ENCODE data around the gene RGS14.

DNA sequence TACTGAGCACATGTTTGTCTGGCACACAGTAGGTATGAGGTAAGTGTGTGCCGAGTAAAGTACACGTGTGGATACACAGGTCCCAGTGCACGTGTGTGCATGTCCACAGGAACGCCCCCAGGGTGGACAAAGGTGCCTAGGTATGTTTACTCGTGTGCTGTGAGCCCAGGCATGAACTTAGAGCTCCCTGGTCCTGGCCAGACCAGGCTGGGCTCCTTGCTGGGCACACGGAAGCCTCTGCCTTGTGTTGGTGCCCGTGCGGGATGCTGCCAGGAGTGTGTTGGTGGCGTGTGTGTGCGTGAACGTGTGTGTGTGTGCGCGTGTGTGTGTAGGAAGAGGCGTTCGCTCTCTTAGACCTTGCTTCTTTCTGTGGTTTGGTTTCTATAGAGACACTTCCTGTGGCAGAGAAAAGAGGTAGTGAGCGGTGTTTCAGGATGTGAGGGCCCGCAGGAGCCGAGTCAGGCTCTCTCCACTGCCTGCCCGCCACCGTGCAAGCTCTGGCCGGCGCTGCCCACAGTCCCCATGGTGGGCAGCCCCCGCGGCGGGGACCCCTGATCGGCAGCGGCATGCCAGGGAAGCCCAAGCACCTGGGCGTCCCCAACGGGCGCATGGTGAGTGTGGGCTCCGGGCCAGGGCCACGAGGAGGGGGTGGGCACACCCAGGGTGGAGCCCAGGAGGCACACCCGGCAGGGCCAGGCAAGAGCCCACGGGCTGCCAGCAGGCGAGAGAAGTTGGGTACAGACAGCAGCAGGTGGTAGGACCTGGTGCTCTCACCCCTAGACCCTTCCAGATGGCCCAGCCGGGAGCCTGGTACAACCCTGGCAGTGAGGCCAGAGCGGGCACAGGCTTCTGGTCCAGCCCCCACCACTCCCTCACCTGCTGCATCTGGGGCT, at the start of gene RGS14:
- TF ChIP-seq, protein P1, sequence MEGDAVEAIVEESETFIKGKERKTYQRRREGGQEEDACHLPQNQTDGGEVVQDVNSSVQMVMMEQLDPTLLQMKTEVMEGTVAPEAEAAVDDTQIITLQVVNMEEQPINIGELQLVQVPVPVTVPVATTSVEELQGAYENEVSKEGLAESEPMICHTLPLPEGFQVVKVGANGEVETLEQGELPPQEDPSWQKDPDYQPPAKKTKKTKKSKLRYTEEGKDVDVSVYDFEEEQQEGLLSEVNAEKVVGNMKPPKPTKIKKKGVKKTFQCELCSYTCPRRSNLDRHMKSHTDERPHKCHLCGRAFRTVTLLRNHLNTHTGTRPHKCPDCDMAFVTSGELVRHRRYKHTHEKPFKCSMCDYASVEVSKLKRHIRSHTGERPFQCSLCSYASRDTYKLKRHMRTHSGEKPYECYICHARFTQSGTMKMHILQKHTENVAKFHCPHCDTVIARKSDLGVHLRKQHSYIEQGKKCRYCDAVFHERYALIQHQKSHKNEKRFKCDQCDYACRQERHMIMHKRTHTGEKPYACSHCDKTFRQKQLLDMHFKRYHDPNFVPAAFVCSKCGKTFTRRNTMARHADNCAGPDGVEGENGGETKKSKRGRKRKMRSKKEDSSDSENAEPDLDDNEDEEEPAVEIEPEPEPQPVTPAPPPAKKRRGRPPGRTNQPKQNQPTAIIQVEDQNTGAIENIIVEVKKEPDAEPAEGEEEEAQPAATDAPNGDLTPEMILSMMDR (IDR thresholded peaks at IDR 0.05) = no peak
- TF ChIP-seq POLR2A (IDR thresholded peaks at IDR 0.05) = peak in 1 of 2 donors; percentile 24
